ENCODE measurements around the gene LZIC. TPM values are rescaled to one million over a fixed set of nuclear protein-coding genes. Genes with fewer than 3 reads are reported as not detected.

Gene LZIC
- total RNA-seq (2021; fragmentation: NEBNext Ultra II Directional; extraction: Animal tissue kit (Norgen Biotek cat#: 25700)) (20.0 and 20.3 TPM in 2 replicates), polyA plus RNA-seq (2011; rRNA removed) (2.2 and 4.8 TPM in 2 replicates), polyA minus RNA-seq (2011; rRNA and poly(A)+ RNA removed) (6.9 and 7.8 TPM in 2 replicates)
- 6.7 TPM for polyA plus RNA-seq (2011; cell fraction: cytosol; rRNA removed)
- 2.9 TPM for polyA plus RNA-seq (2011; cell fraction: nucleus; rRNA removed)
- 9.4 to 26.2 TPM (median 12.9 TPM) in 4 replicates for polyA plus RNA-seq (2012, experiment 1 of 2)
- polyA plus RNA-seq (2012, experiment 2 of 2) = 4.1 TPM
- 13.9 TPM for polyA plus RNA-seq (2013, experiment 1 of 2)
- polyA plus RNA-seq (2013, experiment 2 of 2) = 15.8 TPM
- polyA minus RNA-seq (2011; cell fraction: cytosol; rRNA and poly(A)+ RNA removed) = 3.5 TPM
- 8.0 TPM for polyA minus RNA-seq (2011; cell fraction: nucleus; rRNA and poly(A)+ RNA removed)
- long read RNA-seq, experiment 1, partial matches to known transcripts = 1 of 14 reads
- long read RNA-seq, experiment 1, other reads (novel, unspliced or antisense) = 6 of 14 reads
- long read RNA-seq, experiment 2, transcript LZIC-202 (8 exons, 2,281 nt) = major isoform, 16 of 33 reads
- long read RNA-seq, experiment 2, partial matches to known transcripts = 3 of 33 reads
- long read RNA-seq, experiment 2, other reads (novel, unspliced or antisense) = 7 of 33 reads

DNA sequence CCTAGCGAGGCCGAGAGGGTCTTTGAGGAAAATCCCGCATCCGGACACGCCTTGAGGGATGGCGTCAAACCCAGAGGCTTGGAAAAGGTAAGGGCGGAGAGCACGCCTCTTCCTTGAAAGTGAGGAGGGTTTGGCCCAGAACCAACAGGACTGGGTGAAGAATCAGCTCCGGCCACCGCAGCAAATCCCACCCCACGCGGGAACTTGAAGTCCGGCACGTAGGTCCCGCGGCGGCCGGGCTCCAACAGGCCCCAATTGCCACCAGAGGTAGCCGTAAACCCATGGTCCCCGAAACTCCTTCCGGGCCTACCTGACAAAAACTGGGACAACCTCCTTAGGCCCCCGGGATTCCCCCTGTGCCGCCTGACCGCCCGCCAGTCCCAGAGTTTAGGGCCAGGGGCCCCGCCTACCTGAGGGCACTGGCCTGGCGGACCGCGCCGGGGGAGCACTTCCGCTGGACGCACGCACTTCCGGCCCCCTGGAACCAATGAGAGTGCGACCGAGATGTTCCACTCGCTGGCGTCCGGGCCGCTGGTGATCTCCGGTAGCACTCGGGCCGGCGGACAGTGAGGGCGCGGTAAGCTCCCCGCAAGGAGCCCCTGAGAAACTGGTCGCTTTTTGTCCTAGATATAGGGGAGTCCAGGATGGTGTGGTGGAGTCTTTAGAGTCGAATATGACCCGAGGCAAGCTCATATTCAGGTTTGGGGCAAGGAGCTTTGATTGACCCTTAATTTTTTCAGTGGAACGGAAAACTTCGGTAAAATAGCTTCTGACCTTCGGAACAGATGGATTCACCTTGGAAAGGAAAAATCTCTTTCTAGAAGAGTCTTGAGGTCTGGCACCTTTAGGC is at the start of gene LZIC, which contains the start of gene NMNAT1:
TSS of gene LZIC (minus strand) at position 453 of the 850 bp plus-strand sequence. CDS start 6,772 bp downstream, outside the sequence.
TSS of gene NMNAT1 (plus strand) at position 537 of the 850 bp plus-strand sequence. CDS start 28,599 bp downstream, outside the sequence.
- Histone ChIP-seq H3K4me1 (replicated peaks in 1 of 4; ENCODE audit: control insufficient read depth in 3 of 4, insufficient read depth in 4 of 4, low read length in 3 of 4) (no peaks in the 10 kb centered on the region), H3K36me3 (ENCODE audit: control insufficient read depth in 2 of 4, insufficient read depth in 4 of 4, low read length in 3 of 4) (no peaks in the 10 kb centered on the region), H3K4me2 (ENCODE audit: insufficient read depth in 1 of 2, low read depth in 2 of 2, low read length in 2 of 2) (peak within 1 kb of the TSS; percentile 89 to 91), H3K23me2 (ENCODE audit: low read depth, low read length) (peaks cover 5% of the 10 kb centered on the region; the same call in 1 of the 2 replicates), H3K4me3 (ENCODE audit: extremely low read depth in 1 of 4, insufficient read depth in 2 of 4, low read depth in 3 of 4, low read length in 4 of 4) (peak within 1 kb of the TSS; percentile 72 to 94 (median 88)), H3K4ac (replicated peaks; ENCODE audit: insufficient read length, low read depth, low read length) (peak within 1 kb of the TSS; percentile 87), H2AK5ac (ENCODE audit: low read depth, low read length) (no peak within 1 kb of the TSS), H2BK5ac (ENCODE audit: low read depth, low read length) (peak within 1 kb of the TSS; percentile 83), H4K91ac (replicated peaks; ENCODE audit: insufficient read length, low read length) (peak within 1 kb of the TSS; percentile 47), H3K79me2 (ENCODE audit: control insufficient read depth in 1 of 2, insufficient read depth in 2 of 2, low read length in 2 of 2) (no peaks in the 10 kb centered on the region), H4K5ac (ENCODE audit: insufficient read length, low read depth, low read length) (no peak within 1 kb of the TSS), H4K20me1 (replicated peaks in 1 of 2; ENCODE audit: control insufficient read depth in 1 of 2, insufficient read depth in 2 of 2, low read length in 2 of 2) (no peaks in the 10 kb centered on the region), H3K27me3 (replicated peaks in 1 of 4; ENCODE audit: control insufficient read depth in 3 of 4, extremely low read depth in 1 of 4, insufficient read depth in 3 of 4, low read length in 3 of 4) (no peaks in the 10 kb centered on the region), H3K9ac (replicated peaks in 1 of 4; ENCODE audit: extremely low read depth in 1 of 4, low read depth in 3 of 4, low read length in 3 of 4) (peak within 1 kb of the TSS; percentile 71 to 95 (median 80)), H3K27ac (ENCODE audit: low read depth, low read length) (peak within 1 kb of the TSS; percentile 76), H3K23ac (ENCODE audit: insufficient read length) (no peak within 1 kb of the TSS), H3K9me3 (ENCODE audit: insufficient read depth in 2 of 2, low read depth in 1 of 2, low read length in 1 of 2) (no peaks in the 10 kb centered on the region), H4K8ac (ENCODE audit: extremely low read depth, insufficient read depth, low read length) (peak within 1 kb of the TSS; percentile 76), H3K18ac (ENCODE audit: extremely low read depth, low read length) (peak within 1 kb of the TSS; percentile 78), H2BK15ac (ENCODE audit: low read length) (no peak within 1 kb of the TSS; the same call in 1 of the 2 replicates), H2BK12ac (ENCODE audit: low read depth, low read length) (peak within 1 kb of the TSS; percentile 50; the same call in 1 of the 2 replicates), H3K56ac (replicated peaks; ENCODE audit: insufficient read length, low read depth, low read length) (peak within 1 kb of the TSS; percentile 62), H3K14ac (ENCODE audit: insufficient read length) (no peak within 1 kb of the TSS), H2AFZ (ENCODE audit: low read length) (peak within 1 kb of the TSS; percentile 87), H2BK20ac (ENCODE audit: low read length) (no peak within 1 kb of the TSS), H2BK120ac (replicated peaks; ENCODE audit: low read depth, low read length) (no peak within 1 kb of the TSS), H3K79me1 (ENCODE audit: low read depth, low read length) (no peaks in the 10 kb centered on the region)
- FAIRE-seq (no peak), DNase-seq (ENCODE audit: low read depth in 1 of 2, low spot score in 2 of 2) (peak; percentile 81 to 94)
- WGBS, 2 experiments (ENCODE audit: extremely low coverage in 1 of 2, insufficient coverage in 1 of 2, insufficient read length in 1 of 2, insufficient replicate concordance in 2 of 2, low coverage in 1 of 2, low lambda C conversion rate in 2 of 2, missing lambda C conversion rate in 1 of 2) = 1% methylated on average over 48 of the region's 53 CpGs; no CpG with 5 or more reads in 1 of the 2 experiments
- POLR2A ChIA-PET (ENCODE audit: partially characterized antibody) = interaction anchor here (0.6 to 2.6 kb wide), 31 partner anchors 10 to 329 kb away, joined by 3 to 12 read pairs (median 5); partner anchors contain the start of genes CTNNBIP1, KIF1B and UBE4B
- CTCF ChIA-PET (ENCODE audit: partially characterized antibody) = interaction anchor here (0.6 to 4.3 kb wide), 21 partner anchors 10 to 274 kb away, joined by 3 to 55 read pairs (median 4); no protein-coding TSS in a partner anchor
- peak; percentile 93 for TF ChIP-seq PHF8 (conservative IDR thresholded peaks at IDR 0.05; ENCODE audit: low read depth, low read length)
- peak; percentile 68; the same call in 1 of the 2 replicates for TF ChIP-seq YY1 (IDR thresholded peaks at IDR 0.05; ENCODE audit: low read depth, low read length)
- TF ChIP-seq SUZ12 (IDR thresholded peaks at IDR 0.05; ENCODE audit: low read length) = no peak
- TF ChIP-seq EGR1 (IDR thresholded peaks at IDR 0.05; ENCODE audit: borderline replicate concordance, low read depth, low read length) = peak; percentile 52; the same call in 1 of the 2 replicates
- peak; percentile 84 for TF ChIP-seq ASH2L (IDR thresholded peaks at IDR 0.05; ENCODE audit: low read length)
- TF ChIP-seq SRF (IDR thresholded peaks at IDR 0.05; ENCODE audit: low read depth, low read length) = peak; percentile 77
- TF ChIP-seq SIN3A (conservative IDR thresholded peaks at IDR 0.05 in 1 of 2, IDR thresholded peaks at IDR 0.05 in 1 of 2; ENCODE audit: low read depth in 1 of 2, low read length in 2 of 2) = peak in 1 of 2 experiments; percentile 95; a peak in 2 of 4 replicates
- no peak for TF ChIP-seq CEBPB (IDR thresholded peaks at IDR 0.05; ENCODE audit: low read depth, low read length)
